GM03348 (cell line): ENCODE results near the gene ATG13.
"Not testable (repeated sequence)": the region's sequence is repeated elsewhere in the genome, so short reads cannot be mapped to it uniquely, and the experiment has no call there.

ENCODE experiments used
- DNase-seq: peaks from one replicate; pipeline ENCODE4 v3.0.0; 2012; ENCODE audit warnings: low spot score

ATG13 gene

DNA sequence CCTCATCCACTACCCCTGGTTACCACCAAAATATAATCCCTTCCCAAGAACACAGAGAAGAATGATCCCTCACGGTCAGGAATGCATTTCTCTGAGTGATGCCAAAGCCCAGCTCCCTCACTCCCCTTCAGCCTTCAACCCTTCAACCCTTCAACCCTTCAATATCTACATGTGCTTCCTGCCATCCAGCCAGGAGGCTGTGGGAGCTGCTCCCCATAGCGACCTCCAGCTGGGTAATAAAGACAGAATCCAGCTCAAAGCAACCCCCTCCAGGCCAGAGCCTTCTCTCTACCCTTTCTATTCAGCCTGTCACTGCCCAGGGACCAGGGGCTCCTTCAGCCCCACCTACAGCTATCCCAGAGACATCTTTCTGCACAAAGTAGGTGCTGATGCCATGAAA is 80.4 kb downstream of the ATG13 start:
- DNase-seq = no peak

DNA sequence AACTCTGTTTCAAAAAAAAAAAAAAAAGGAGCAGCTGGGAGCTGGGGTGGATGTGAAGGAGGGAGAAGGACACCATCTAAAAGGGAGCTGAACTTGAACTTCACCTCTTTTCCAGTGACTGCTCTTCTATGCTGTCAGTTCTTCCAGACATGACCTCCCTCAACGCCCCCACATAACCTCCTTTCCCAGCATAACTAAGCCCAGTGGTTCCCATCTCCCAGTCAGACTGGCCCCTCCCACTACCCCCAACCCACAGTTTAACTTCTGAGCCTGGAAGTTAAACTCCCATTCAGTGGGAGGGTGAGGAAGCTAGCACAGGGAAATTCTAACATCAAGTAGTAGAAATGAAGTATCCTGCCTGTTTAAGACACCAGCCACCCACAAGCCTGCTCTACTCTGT is 81.2 kb downstream of the ATG13 start:
- no peak for DNase-seq

DNA sequence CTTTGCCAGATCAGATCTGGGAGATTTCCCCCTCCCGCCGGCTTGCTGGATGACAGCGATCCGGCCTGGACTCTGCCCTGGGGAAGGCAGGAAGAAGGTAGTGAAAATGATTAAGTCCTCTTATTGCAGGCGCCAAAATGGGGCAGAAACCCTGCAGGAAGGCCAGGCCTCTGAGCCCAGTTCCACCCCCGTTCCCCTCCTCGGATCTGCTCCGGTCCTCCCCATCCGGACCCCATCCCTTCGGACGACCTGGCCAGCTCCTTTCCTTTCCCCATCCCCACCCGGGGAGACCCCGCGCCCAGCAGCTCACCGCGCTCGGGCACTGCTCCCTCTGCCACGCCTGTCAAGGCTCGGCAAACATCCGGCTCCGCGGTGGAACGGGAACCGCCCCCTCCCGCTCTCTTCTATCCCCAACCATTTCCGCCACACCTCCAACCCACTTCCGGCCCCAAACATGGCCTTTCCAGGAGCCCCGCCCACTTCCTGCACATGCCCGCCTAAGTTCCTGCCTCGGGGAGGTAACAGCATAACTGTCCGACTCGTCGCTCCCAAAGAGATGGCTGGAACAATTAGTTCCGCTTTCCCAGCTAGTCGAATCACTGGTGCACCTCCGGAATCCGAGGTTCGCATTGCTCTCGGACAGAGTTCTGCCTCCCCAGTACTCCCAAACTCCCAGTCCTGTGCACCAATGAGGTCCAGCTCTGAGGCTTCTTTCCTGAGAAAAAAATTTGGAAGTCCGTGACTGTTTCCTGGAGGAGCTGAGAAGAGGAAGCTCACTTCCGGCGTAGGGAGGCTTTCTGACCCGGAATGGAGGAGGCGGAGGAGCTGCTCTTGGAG is 83.1 kb downstream of the ATG13 start, which contains the start of the genes ARHGAP1 and ZNF408:
TSS of gene ARHGAP1 (minus strand) at position 379 of the 837 bp plus-strand sequence. CDS start 4,512 bp downstream, outside the sequence.
TSS of gene ZNF408 (plus strand) at position 791 of the 837 bp plus-strand sequence. CDS start at position 808, 17 bp downstream.
- peak; percentile 97 for DNase-seq

DNA sequence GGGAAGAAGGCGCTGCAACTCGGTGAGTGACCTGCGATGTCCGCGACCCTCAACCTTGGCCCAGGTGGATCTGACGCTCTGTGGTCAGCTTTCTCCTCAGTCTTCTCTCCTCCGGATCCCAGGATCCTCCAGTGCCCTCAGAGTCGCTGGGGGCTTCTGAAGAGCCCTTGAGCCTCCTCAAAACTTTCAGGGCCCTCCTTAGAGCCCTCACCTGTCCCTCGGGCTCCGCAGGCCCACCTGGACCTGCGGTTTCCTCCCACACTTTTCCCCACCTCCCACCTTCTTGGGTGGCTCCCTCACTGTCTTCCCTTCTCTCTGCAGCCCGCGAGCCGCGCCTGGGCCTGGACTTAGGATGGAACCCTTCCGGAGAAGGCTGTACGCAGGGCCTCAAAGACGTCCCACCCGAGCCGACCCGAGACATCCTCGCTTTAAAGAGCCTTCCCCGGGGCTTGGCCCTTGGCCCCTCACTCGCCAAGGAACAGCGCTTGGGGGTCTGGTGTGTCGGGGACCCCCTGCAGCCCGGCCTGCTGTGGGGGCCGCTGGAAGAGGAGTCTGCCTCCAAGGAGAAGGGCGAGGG is 83.8 kb downstream of the ATG13 start:
- DNase-seq = no peak

DNA sequence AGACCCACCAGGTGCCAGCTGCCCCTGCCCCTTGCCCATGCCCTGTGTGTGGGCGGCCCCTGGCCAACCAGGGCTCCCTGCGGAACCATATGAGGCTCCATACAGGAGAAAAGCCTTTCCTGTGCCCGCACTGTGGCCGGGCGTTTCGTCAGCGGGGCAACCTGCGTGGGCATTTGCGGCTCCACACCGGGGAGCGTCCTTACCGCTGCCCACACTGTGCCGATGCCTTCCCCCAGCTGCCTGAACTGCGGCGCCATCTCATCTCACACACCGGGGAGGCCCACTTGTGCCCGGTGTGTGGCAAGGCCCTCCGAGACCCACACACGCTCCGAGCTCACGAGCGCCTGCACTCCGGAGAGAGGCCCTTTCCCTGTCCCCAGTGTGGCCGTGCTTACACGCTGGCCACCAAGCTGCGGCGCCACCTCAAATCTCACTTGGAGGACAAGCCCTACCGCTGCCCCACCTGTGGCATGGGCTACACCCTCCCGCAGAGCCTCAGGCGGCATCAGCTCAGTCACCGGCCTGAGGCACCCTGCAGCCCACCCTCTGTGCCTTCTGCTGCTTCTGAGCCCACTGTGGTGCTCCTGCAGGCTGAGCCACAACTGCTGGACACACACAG is 87.8 kb downstream of the ATG13 start:
- no peak for DNase-seq

DNA sequence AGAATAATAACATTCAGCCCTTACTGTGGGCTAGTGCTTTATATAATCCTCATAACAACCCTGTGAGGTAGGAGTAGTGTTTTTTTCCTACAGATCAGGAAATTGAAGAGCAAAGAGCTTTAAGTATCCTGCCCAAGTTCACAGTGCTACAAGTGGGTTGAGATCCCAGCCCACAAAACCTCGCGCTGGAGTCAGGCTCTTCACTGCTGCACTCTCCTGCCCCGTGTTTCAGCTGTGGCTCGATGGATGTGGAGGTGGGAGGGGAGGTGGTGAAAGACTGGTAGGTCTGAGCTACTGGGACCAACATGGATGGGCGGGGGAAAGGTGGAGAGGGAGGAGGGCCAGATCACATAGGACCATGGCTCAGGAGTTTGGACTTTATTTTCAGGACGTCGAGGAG is 89.5 kb downstream of the ATG13 start:
- no peak for DNase-seq

DNA sequence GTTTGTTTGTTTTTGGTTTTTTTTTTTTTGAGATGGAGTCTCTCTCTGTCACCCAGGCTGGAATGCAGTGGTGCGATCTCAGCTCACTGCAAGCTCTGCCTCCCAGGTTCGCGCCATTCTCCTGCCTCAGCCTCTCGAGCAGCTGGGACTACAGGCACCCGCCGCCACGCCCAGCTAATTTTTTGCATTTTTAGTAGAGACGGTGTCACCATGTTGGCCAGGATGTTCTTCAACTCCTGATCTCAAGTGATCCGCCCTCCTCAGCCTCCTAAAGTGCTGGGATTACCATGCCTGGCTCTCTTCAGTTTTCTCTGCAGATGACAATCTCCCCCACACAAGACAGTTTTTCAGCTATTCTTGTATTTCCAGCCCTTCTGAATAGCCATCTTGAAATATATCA is 92.0 kb downstream of the ATG13 start:
- DNase-seq = not testable (repeated sequence)

DNA sequence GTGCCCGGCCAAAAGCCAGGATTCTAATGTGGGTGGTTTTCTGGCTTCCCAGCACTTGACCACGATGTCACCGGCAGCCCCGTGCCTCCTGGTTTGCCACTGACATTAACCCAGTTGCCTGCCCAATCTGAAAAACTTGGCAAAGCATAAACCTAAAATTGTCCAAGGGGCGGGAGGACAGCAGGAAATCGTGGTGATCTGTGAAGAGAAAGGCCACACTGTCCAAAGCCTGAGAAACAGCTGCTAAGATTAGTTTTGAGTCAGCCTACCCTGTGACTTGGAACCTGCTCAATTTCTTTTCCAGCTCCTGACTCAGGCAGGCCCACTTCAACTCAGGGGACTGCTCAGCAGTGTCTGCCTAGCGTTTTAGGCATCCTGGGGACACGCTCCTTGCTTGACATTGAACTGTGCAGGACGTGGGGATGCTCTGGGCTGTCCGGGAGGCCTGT is 93.5 kb downstream of the ATG13 start:
- peak; percentile 90 for DNase-seq

DNA sequence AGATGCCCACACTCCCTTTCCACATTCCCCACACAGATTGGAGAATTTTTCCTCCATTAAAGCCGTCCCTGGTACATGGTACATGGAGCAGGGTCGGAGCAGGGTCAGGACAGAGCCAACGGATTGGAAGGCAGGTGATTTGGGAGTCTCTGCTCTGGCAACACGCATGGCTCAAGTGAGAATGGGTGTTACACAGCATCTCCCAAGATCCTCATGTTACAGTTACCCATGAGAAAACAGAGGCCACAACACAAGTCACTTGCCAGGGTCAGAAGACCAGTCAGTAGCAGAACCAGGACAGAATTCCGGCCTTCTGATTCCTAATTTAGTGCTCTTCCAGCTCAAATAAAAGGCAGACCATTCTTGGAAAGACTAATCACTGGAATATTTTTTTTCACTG is 94.0 kb downstream of the ATG13 start:
- peak; percentile 32 for DNase-seq

DNA sequence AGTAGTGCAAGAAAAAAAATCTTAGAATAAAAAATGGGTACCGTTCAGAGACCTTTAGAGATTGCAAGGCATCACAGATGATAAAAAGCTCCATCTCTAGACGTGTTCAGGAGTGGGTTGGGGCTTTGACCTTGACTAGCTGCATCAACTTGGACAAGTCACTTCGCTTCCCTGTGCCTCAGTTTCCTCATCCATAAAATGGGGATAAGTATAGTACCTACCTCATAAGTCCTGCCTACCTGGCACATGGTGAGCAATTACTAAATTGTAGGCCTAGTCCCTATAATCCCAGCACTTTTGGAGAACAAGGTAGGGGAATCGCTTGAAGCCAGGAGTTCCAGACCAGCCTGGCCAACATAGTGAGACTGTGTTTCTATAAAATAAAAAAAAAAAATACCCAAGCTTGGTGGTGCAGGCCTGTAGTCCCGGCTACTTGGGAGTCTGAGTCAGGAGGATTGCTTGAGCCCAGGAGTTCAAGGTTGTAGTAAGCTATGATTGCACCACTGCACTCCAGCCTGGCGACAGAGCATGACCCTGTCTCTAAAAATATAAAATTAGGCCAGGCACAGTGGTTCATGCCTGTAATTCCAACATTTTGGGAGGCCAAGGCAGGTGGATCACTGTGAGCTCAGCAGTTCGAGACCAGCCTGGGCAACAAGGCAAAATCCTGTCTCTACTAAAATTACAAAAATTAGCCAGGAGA is 95.7 kb downstream of the ATG13 start:
- DNase-seq = no peak

DNA sequence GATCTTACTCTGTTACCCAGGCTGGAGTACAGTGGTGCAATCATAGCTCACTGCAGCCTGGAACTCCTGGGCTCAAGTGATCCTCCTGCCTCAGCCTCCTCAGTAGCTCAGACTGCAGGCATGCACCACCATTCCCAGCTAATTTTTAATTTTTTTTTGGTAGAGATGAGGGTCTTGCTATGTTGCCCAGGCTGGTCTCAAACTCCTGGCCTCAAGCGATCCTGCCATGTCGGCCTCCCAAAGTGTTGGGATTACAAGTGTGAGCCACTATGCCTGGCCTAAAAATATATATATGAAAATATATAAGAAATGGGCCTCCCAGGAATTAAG is 100.4 kb downstream of the ATG13 start:
- DNase-seq = not testable (repeated sequence)

DNA sequence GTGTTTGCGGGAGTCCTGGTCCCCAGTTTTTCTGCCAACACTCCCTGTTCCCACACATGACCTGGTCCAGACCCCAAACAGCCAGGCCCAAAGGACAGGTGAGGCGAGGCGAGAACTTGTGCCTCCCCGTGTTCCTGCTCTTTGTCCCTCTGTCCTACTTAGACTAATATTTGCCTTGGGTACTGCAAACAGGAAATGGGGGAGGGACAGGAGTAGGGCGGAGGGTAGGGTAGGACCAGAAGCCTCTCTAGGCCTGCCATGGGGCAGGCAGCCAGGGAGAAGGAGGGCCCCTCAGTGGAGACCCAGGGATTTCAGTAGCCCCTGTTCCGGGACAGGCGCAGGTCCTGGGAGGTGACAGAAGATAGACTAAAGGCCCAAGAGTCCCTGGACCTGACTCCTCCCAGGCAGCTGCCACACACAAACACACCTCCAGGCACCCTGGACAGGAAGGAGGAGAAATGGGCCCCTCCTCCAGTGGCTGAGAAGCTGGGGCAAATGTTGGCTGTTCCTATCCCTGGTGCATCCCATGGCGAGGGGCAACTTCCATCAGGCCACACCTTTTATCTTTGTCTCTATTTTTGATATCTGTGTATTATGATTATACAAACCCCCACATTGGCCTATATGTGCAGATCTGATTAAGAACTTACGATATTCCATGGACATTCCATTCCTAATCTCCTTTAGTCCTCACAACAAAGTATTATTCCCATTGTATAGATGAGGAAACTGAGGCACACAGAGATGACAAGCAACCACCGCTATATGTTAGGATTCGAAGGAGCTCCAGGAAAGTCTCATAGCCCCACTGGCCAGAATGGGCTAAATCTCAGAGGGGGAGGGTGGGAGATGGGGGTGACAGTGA is 101.0 kb downstream of the ATG13 start:
- DNase-seq = no peak

DNA sequence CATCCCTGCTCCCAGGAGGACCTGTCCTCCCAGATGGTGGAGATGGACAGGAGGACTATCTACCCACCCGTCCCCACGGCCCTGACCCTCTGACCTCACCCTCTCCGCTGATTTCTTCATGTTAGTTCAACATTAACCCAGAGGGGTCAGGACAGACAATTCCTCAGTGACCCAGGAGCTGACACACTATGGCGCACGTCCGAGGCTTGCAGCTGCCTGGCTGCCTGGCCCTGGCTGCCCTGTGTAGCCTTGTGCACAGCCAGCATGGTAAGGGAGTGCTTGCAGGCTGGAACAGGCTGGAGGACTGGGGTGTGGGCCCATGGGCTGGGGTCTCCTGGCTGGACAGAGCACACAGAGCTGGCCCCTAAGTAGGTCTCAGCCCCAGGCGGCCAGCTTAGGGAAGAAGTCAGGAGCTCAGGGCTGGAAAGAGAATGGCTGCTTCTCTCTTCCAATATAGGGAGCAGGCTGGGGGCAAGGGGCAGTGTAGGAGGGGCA is 101.7 kb downstream of the ATG13 start, which contains the start of gene F2:
TSS of gene F2 (plus strand) at position 166 of the 495 bp plus-strand sequence. CDS start at position 189, 23 bp downstream.
- DNase-seq = no peak

DNA sequence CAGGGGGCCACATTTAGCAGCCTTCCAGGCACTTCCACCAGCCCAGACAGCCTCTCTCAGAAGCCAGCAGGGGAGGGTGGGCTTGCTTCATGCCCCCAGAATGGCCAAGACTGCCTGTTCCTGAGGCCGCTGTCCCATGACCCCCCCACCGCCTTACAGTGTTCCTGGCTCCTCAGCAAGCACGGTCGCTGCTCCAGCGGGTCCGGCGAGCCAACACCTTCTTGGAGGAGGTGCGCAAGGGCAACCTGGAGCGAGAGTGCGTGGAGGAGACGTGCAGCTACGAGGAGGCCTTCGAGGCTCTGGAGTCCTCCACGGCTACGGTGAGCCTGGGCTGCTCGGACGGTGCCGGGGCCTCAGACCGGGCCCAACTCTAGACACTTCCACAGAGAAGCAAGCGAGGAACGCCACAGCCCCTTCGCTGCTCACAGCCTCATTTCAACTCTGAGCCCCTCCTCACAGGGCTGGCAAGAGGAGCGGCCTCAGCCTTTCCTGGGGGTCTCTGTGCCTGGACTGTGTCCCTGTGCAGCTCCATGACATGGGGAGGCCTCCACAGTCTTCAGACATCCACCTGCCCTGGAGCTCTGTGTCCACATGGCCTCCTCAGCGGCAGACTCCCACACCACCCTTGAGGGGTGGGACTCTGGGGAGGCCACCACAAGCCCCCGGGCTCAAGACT is 102.3 kb downstream of the ATG13 start:
- no peak for DNase-seq

DNA sequence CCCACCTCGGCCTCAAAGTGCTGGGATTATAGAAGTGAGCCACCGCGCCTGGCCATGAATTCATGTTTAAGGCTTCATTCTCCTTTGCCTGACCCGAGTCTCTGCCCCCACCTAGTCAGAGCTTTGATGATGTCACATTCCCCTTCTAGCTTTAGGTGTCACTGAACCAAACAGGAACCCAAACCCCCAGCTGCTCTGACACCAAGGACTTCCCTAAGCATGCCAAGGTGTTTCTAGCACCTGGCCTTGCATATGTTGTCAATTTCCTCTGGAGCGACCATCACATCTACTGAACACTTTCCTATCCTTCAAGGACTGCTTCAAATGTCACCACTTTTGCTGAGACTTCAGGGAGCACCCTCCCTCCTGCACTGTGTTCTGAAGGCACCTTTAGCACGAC is 103.9 kb downstream of the ATG13 start:
- DNase-seq = no peak

DNA sequence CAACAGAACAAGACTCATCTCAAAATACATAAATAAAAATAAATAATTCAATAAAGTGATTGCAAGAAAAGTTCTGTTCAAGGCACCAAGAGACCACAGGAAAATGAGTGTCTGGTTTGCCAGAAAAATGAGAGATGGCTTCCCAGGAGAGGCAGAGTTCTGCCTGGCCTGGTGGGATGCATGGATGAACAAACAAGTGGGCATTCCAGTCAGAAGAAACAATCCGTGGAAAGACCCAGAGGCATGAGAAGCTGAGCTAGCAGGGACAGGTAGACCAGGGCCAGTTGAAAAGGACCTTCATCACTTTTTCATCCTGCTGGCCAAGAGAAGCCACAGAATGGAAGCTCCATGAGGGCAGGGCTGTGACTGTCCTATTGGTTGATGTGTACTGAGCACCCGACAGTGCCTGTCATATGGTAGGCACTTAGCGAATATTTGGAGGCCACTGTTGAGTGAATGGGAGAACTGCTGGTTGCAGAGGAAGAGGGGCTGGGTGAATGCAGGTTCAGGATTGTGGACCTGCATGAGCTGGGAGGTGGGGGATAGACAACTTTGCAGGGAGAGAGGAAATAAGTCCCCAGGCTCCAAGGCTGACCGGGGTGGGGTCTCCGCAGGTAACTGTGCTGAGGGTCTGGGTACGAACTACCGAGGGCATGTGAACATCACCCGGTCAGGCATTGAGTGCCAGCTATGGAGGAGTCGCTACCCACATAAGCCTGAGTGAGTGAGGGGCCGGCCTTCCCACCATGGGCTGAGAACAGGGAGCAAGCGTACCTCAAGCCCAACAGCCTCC is 105.4 kb downstream of the ATG13 start:
- DNase-seq = no peak

DNA sequence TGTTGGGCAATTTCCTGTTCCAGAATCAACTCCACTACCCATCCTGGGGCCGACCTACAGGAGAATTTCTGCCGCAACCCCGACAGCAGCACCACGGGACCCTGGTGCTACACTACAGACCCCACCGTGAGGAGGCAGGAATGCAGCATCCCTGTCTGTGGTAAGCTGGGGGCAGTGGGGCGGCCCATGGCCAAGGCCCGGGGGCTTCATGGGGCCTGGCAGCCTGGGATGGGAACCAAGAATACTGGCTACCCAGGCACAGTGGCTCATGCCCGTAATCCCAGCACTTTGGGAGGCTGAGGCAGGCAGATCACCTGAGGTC is 106.0 kb downstream of the ATG13 start:
- no peak for DNase-seq

DNA sequence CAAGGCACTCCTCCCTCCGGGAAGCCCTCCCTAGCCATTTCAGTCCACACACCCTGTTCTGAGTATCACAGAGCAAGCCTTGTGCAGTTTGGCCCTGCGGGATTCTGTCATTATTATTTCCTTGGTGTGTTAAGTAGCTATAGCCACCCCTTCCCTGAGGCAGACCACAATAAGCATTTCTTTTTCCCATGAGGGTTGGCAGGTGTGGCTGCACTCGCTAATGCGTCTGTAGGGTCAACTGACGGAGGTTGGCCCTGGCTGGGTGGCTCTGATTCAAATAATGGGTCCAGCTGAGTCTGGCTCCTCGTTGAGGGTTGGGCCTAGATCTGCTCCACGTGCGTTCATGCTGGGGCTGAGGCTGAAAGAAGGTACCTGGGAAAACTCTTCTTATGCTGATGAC is 106.7 kb downstream of the ATG13 start:
- DNase-seq = no peak
